ENCODE measurements around the gene TJP1.
"Not testable (repeated sequence)": the region's sequence is repeated elsewhere in the genome, so short reads cannot be mapped to it uniquely, and the experiment has no call there.

TJP1 gene

DNA sequence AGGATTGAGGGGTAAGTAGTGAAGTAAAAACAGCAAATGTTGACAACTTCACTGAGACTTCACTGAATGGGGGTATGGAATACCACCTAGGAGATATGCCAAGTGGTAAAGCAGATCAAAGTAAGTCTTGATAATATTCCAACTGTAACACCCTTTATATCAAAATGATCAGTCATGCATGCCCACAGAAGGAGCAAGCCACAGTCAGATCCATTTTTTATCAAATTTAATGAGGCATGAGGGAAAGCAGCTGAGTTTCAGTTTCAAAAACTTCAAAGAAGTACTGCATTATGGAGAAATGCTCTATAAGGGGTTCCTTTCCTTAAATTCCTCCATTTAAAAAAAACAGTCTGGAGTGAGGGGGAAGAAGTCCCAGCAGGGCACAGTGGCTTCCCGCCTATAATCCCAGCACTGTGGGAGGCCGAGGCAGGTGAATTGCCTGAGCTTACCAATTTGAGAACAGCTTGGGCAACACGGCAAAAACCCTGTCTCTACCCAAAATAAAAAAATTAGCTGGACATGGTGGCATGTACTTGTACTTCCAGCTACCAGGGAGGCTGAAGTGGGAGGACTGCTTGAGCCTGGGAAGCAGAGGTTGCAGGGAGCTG, 56.9 kb downstream of the TJP1 start:
- no peak for TF ChIP-seq CTCF (IDR thresholded peaks at IDR 0.05; ENCODE audit: control insufficient read depth, insufficient read depth, low read depth, low read length, missing control alignments)
- DNase-seq (ENCODE audit: low read depth): no peak
- no peak overlapping the region for H3K4me3 ChIP-seq (ENCODE audit: control insufficient read depth, low read depth, low read length)

DNA sequence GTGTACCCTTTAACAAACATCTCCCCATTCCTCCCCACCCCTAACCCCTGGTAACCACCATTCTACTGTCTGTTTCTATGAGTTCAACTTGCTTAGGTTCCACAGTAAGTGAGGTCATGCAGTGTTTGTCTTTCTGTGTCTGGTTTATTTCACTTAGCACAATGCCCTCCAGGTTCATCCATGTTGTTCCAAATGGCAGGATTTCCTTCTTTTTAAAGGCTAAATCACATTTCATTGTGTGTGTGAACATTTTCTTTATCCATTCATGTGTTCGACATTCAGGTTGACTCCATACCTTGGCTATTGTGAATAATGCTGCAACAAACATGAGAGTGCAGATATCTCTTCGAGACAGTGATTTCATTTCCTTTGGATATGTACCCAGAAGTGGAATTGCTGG, 62.7 kb downstream of the TJP1 start:
- H3K4me3 ChIP-seq (ENCODE audit: control insufficient read depth, low read depth, low read length): no peak overlapping the region
- no peak for DNase-seq (ENCODE audit: low read depth)
- TF ChIP-seq CTCF (IDR thresholded peaks at IDR 0.05; ENCODE audit: control insufficient read depth, insufficient read depth, low read depth, low read length, missing control alignments): no peak

DNA sequence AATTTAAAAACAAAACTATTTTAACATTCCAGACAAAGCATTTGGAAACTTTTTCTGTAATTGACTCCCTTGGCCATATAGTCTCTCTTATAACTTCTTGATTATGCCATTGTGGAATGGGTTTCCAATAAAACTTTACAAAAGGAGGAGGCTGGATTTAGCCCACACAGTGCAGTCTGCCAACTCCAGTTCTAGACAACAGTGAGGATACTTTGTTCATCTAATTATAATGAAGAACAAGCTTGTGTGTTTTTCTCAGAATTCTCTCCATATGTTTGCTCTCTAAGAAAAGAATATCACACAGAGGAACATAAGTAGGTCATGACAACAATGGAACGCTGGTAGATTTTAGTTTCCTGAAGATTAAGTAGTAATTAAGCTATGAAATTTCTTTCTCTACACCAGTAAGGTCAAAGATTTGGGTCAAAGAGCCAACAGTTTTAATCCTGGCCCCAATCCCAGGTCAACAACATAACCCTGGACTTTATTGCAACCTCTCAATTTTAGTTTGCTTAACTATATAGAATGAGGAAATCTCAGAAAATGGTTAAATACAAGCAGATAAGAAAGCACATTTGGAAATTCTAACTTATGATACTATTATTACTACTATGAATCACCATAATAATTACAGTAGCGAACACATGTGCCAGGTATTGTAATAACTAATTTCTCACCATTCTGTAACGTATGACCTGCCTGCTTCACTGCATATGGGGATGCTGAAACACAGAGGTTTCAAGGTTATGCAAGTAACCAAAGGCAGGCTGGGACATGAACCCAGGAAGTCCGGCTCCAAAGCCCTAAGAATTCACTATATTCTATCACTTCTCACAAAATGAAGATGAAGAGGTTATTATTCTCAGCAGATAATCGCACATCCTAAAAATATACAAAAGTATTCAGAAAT, 65.7 kb downstream of the TJP1 start:
- no peak for TF ChIP-seq CTCF (IDR thresholded peaks at IDR 0.05; ENCODE audit: control insufficient read depth, insufficient read depth, low read depth, low read length, missing control alignments)
- no peak for DNase-seq (ENCODE audit: low read depth)
- no peak overlapping the region for H3K4me3 ChIP-seq (ENCODE audit: control insufficient read depth, low read depth, low read length)

- not testable (repeated sequence) for DNase-seq (ENCODE audit: low read depth); H3K4me3 ChIP-seq (ENCODE audit: control insufficient read depth, low read depth, low read length)
These were observed 68.3 kb downstream of the TJP1 start for GRCh38 chr15:29754009-29754408.

DNA sequence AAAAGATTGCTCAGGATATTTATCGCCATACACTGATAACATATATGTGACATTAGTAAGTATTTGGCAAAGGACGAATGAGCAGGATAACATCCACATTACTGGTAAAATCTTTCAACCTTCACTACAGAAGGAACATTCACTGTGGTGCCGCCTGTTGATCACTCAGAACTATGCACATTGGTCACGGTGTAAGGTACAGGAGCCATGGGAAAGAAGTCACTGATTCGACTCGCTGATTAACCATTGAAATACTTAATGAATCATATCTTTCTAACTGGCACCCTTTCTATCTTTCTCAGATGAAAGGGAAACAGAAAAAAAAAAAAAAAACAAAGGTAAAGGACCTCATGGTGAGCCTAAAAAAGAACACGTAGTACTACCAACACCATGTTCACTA, 68.8 kb downstream of the TJP1 start:
- no peak for DNase-seq (ENCODE audit: low read depth)
- H3K4me3 ChIP-seq (ENCODE audit: control insufficient read depth, low read depth, low read length): no peak overlapping the region
- TF ChIP-seq CTCF (IDR thresholded peaks at IDR 0.05; ENCODE audit: control insufficient read depth, insufficient read depth, low read depth, low read length, missing control alignments): no peak

- TF ChIP-seq CTCF (IDR thresholded peaks at IDR 0.05; ENCODE audit: control insufficient read depth, insufficient read depth, low read depth, low read length, missing control alignments): no peak
- no peak overlapping the region for H3K4me3 ChIP-seq (ENCODE audit: control insufficient read depth, low read depth, low read length)
- DNase-seq (ENCODE audit: low read depth): no peak
These were observed 71.5 kb downstream of the TJP1 start for GRCh38 chr15:29750754-29751153.

DNA sequence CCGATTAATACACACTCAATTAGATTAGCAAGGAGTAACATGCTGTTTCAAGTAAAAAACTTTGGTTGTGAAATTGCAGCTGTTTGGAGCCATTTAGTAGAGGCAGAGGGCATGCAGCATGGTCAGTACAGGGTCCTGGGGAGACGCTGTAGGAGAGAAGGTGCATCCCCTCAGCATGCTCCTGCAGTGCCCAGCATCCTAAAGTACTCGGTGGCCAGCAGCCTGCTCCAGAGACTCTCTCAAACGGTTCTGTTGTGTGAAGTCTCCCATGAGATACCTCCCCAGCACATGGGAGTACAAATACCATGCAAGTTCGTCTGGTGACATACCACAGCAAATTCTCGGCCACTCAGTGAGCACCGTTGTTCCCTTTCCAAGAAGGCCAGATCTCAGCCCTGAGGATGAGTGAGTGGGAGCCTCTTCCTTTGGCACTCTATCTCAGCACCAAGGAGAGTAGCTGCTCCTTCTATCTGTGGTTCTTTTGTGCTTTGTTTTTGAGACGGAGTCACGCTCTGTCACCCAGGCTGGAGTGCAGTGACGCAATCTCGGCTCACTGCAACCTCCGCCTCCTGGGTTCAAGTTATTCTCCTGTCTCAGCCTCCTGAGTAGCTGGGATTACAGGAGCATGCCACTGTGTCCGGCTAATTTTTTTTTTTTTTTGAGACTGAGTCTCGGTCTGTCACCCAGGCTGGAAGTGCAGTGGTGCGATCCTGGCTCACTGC, 72.7 kb downstream of the TJP1 start:
- H3K4me3 ChIP-seq (ENCODE audit: control insufficient read depth, low read depth, low read length): no peak overlapping the region
- DNase-seq (ENCODE audit: low read depth): no peak
- no peak for TF ChIP-seq CTCF (IDR thresholded peaks at IDR 0.05; ENCODE audit: control insufficient read depth, insufficient read depth, low read depth, low read length, missing control alignments)

All from AG09309 (cell line).